Epithelial cell of proximal tubule (primary cell): Measurements from ENCODE around the gene CLSTN1. TPM values are rescaled to one million over a fixed set of nuclear protein-coding genes. Genes with fewer than 3 reads are reported as not detected.
A peak's percentile ranks its signal among the peaks of the same experiment; 100 is the strongest.

ENCODE experiments used
- DNase-seq: peaks from one replicate; pipeline ENCODE4 v3.0.0-alpha.2; 2011; ENCODE audit warnings: low read depth
- H3K4me3 ChIP-seq: 2 replicates; pipeline ENCODE4 v1.5.1; 2011; ENCODE audit warnings: low read depth, mild to moderate bottlenecking, low read length
- CTCF ChIP-seq: conservative IDR thresholded peaks from 2 replicates; pipeline ENCODE4 v1.5.1; 2012; ENCODE audit warnings: low read depth, mild to moderate bottlenecking, low read length
- total RNA-seq: library from RNA; depleted of rRNA; stranded (reverse); fragments of >200 nt; gene quantifications from 2 replicates; pipeline ENCODE4 v1.2.3, GENCODE V29; 2015

CLSTN1 gene
- total RNA-seq, 1 donor from 2014 or later, result 87.5 TPM

GRCh38 chr1:9687874-9688582, 135.7 kb downstream of the CLSTN1 start:
- no peak for DNase-seq
- no peak for TF ChIP-seq CTCF
- peak overlapping the region; percentile 58 for H3K4me3 ChIP-seq

GRCh38 chr1:9687120-9687873, 136.5 kb downstream of the CLSTN1 start:
- peak; percentile 6 for TF ChIP-seq CTCF
- H3K4me3 ChIP-seq, result peak overlapping the region; percentile 58
- no peak for DNase-seq

GRCh38 chr1:9684801-9685200, 139.0 kb downstream of the CLSTN1 start:
- TF ChIP-seq CTCF, result no peak
- DNase-seq, result no peak
- H3K4me3 ChIP-seq, result no peak overlapping the region

- no peak for TF ChIP-seq CTCF
- no peak for DNase-seq
- no peak overlapping the region for H3K4me3 ChIP-seq
Measured at GRCh38 chr1:9680828-9681227, 142.9 kb downstream of the CLSTN1 start.

- no peak for DNase-seq
- no peak overlapping the region for H3K4me3 ChIP-seq
- no peak for TF ChIP-seq CTCF
Measured at GRCh38 chr1:9680091-9680490, 143.7 kb downstream of the CLSTN1 start.

Other genes starting within 250 kb of the CLSTN1 start
- 8.9 and 20.0 TPM in 2 replicates for gene TMEM201, start 235.1 kb downstream of the CLSTN1 start, total RNA-seq
- gene PIK3CD, start 172.2 kb downstream of the CLSTN1 start, total RNA-seq, result 24.5 and 32.5 TPM in 2 replicates
- gene CTNNBIP1, start 86.3 kb upstream of the CLSTN1 start, total RNA-seq, result 25.5 and 26.8 TPM in 2 replicates
- gene LZIC, start 119.4 kb upstream of the CLSTN1 start, total RNA-seq, result 20.6 and 23.3 TPM in 2 replicates
- 2.2 and 5.6 TPM in 2 replicates for gene NMNAT1, start 119.5 kb upstream of the CLSTN1 start, total RNA-seq
- 11.8 and 24.3 TPM in 2 replicates for gene RBP7, start 173.3 kb upstream of the CLSTN1 start, total RNA-seq
- gene UBE4B, start 209.0 kb upstream of the CLSTN1 start, total RNA-seq, result 30.8 and 39.3 TPM in 2 replicates